NCI-H82 treated with DMSO at 0.1 percent for 48 hours (cell line): Measurements from ENCODE around the gene TCF3.
"Not testable (repeated sequence)": the region's sequence is repeated elsewhere in the genome, so short reads cannot be mapped to it uniquely, and the experiment has no call there.

ENCODE experiments used
- DNase-seq: peaks from one replicate; lab custom pipeline; 2025; ENCODE audit not compliant: unreplicated experiment; lab: John Stamatoyannopoulos, UW

Gene TCF3

GRCh38 chr19:1652471-1653299, at the start of gene TCF3:
Gene TCF3 (minus strand): TSS chr19:1652615. CDS start chr19:1650248, 2,367 bp downstream.
- peak; percentile 90 for DNase-seq

GRCh38 chr19:1700733-1701663, 48.6 kb upstream of the TCF3 start:
- DNase-seq = no peak

GRCh38 chr19:1699998-1700732, 47.8 kb upstream of the TCF3 start:
- DNase-seq = no peak

DNA sequence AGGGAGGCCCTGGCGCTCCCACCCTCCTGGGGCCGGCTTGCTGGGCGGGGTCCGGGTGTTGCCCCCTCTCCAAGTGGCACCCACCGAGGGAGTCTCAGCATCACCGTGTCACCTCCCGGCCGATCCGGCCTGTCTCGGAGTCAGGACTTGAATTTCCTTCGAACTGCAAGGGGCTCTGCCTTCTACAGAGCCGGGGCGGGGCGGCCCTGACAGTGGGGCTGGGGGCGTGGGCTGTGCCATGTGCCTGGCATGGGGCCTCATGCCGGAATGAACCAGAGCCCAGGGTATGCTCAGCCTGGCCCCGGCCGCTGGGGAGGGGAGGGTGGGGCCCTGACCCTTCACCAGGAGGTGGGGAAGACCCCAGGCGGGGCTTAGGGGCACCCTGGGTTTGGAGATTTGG, 47.0 kb upstream of the TCF3 start:
- no peak for DNase-seq

GRCh38 chr19:1698636-1699035, 46.2 kb upstream of the TCF3 start:
- no peak for DNase-seq

GRCh38 chr19:1695481-1695880, 43.1 kb upstream of the TCF3 start:
- not testable (repeated sequence) for DNase-seq

- no peak for DNase-seq
These were observed 39.3 kb upstream of the TCF3 start for GRCh38 chr19:1691589-1692290.

DNA sequence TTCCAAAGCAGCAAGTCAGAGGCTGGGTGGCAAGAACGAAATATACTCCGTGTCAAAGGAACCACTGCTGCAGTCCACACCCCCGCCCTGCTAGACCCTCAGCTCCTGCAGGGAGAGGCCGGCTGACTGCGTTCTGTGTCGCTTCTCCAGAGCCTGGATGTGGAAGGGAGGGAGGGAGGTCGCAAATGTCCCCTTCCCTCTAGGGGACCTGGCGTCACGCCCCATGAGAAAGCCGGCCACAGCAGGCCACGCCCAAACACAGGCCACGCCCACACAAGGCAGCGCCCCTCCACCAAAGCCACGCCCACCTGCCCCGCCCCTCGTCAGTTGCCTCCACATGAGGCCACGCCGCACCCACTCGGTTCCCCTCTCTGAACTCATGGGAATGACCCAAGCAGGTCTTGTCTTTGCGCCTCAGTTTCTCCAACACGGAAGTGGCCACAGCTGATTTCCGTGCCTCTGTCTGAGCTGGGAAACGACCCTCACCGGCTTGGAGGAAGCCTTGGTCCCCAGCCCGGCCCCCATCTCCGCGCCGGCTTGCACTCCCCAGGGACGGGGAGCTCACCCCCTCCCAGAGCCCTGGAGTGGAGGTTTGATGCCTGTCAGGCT, 38.4 kb upstream of the TCF3 start:
- DNase-seq = peak; percentile 27

- not testable (repeated sequence) for DNase-seq
These were observed 33.4 kb upstream of the TCF3 start for GRCh38 chr19:1685785-1686184.

DNA sequence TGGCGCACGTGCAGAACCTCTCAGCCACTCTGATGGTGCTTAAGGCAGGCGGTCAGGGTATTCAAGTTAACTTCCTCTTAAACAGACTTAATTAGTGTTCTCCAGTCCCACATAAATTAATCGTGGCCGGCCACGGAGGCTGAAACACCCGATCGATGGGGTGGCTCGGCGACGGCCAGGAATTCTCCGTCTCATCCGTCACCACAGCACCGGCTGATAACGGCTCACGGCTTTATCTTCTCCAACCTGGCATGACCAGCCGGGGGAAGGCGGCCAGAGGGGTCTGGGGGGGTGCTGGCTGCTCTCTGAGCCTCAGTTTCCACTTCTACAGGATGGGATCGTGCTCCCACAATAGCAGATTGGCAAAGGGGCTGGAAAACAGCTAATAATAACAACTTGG, 32.6 kb upstream of the TCF3 start:
- no peak for DNase-seq

- DNase-seq = no peak
These were observed 32.1 kb upstream of the TCF3 start for GRCh38 chr19:1684573-1684912.

- DNase-seq = no peak
These were observed 31.6 kb upstream of the TCF3 start for GRCh38 chr19:1683869-1684572.

GRCh38 chr19:1680976-1681375, 28.6 kb upstream of the TCF3 start:
- DNase-seq = no peak

DNA sequence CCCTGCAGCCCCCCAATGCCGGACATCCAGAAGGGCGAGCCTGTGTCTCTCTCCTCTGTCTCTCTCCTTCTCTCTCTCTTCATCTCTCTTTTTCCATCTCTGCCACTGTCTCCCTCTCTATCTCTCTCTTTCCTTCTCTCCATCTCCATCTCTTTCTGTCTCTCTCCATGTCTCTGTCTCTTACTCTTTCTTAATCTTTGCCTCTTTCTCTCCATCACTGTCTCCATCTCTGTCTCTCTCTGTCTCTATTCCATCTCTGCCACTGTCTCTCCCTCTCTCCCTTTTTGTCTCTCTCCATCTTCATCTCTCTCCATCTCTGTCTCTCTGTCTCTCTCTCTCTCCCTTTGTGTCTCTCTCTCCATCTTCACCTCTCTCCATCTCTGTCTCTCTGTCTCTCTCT, 25.7 kb upstream of the TCF3 start:
- DNase-seq = no peak

GRCh38 chr19:1676351-1677266, 24.2 kb upstream of the TCF3 start:
- no peak for DNase-seq

- no peak for DNase-seq
These were observed 23.4 kb upstream of the TCF3 start for GRCh38 chr19:1675633-1676350.

DNA sequence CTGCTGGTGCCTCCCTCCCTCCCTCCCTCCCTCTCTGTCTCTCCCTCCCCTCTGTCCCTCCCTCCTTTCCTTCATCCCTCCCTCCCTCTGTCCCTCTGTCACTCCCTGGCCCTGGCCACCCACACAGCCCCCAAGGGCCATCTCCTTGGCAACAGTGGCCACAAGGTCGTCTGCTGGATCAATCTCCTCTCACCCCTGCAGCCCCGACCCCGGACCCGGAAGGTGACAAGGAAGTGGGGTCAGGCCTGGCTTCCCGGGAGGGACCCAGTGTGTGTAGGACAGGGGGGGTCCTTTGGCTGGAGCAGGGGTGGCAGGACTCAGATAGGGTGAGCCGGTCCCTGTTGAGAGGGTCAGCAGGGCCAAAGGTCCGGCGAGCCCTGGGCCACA, 21.9 kb upstream of the TCF3 start:
- no peak for DNase-seq

GRCh38 chr19:1673645-1674292, 21.4 kb upstream of the TCF3 start:
- no peak for DNase-seq
